ENCODE results near the gene SPDEF.

The SPDEF gene

GRCh38 chr6:34525431-34526175 lies 30.5 kb downstream of the SPDEF start:
- DNase-seq: no peak

GRCh38 chr6:34524971-34525370 lies 31.2 kb downstream of the SPDEF start:
- no peak for DNase-seq

DNA sequence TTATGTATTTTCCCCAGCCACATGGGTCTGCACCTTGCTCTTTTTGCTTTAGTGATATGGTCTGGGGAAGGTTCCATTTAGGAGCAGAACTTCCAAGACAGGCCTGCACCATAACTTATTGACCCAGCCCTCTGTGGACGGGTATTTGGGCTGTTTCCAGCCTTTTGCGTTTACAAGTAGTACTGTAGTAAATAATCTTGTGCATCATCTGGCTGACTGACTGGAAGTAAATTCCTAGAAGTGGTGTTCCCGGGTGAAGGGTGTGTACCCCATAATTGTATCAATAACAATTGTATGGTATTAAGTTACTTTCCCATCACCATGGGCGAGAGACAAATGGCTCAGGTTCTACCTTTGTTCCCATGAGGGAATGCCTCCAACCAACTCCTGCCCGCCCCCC lies 31.6 kb downstream of the SPDEF start:
- DNase-seq: no peak

DNA sequence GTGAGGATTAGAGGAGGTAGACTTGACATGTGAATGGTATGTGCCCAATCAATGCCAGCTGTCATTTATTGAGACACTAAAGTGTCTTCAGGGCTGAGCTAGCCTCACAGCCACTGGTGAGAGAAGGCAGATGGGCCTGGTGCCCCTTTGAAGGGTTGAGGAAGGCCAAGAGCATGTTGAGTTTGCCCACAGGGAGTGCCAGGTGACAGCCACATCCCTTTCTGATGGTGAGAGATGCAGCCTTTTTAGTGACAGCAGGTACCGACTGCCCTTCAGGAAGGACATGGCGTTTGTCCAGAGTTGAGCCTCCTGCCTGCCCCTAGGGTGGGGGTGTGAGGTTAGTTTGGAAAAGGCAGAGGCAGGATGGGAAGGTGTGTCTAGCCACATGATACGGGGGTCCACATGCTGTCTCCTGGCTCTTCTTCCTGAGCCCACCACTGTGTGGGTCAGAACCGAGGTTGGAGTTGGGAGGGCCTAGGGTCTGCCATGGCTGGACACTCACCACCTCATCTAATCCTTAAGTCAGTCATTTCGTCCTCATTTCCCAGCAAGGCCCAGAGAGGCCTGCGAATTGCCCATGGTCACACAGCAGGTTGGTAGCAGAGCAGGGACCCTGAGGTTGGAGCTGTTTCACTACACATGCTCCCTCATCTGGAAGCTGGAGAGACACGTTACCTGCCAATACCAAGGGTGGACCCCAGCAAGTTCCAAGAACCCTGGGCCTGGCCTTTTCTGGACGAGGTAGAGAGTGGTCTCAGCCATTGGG lies 32.5 kb downstream of the SPDEF start:
- DNase-seq: no peak

GRCh38 chr6:34522761-34523160 lies 33.4 kb downstream of the SPDEF start:
- DNase-seq: no peak

- DNase-seq: no peak
Measured at GRCh38 chr6:34521463-34522285, 34.5 kb downstream of the SPDEF start.

DNA sequence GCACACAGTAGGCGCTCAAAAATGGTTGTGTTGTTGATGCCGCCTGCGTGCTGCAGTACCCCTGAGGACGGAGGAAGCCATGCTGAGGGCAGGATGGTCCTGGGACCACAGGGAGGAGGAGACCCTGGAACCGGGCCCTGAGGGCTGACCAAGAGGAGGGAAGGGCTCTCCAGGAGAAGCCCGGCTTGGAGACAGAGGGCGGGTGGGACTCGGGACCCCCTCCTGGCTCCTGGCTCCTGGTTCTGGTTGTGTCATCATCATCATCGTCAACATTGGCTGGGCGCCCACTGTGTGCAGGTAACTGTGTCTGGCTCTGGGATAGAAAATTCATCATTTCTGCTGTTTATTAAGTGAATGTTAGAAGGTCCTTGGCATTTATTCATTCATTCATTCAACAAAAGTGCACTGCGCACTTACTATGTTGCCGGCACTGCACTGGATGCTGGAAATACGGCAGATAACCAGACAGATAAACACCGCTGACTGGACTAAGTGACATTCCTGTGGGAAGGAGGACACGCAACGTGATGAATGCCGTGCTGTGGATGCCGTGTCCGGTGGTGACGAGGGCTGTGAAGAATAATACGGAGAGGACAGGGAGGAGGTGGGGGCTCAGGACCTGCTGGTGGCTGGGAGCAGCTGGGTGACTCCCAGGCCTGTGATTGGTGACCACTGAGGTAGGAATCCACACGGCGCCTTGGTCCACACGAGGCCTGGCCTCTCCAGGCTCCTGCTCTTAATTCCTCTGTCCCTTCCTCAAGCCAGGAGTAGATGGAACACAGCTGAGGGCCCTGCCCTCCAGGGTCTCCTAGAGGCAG lies 35.3 kb downstream of the SPDEF start:
- DNase-seq: no peak

DNA sequence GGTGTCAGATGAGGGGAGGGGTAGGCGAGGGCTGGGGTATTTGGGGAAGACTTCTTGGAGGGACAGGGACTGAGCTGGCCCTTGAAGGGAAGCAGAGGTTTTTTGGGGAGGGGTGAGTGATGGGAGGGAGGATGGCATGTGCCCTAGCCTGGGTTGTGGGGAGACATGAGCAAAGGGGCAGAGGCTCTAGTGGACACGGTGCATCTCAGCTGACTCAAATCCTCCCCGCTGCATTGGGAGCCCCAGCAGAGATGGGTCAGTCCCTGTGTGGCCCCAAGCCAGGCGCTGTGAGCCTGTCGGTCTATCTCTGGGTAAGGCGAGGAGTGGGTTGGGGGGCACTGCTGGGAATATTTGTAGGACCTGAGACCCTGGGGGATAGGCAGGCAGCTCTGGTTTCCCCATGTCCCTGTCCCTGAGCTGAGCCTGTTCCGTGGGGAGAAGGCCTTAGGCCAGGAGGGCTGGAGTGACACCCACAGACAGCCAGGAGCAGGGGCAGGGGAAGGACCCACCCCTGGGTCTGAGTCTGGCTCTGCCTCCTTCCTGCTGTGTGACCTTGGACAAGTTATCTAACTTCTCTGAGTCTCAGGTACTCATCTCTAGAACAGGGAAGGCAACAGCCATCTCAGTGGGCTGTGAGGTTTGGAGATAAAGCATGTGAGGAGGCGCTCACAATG lies 36.0 kb downstream of the SPDEF start:
- no peak for DNase-seq

DNA sequence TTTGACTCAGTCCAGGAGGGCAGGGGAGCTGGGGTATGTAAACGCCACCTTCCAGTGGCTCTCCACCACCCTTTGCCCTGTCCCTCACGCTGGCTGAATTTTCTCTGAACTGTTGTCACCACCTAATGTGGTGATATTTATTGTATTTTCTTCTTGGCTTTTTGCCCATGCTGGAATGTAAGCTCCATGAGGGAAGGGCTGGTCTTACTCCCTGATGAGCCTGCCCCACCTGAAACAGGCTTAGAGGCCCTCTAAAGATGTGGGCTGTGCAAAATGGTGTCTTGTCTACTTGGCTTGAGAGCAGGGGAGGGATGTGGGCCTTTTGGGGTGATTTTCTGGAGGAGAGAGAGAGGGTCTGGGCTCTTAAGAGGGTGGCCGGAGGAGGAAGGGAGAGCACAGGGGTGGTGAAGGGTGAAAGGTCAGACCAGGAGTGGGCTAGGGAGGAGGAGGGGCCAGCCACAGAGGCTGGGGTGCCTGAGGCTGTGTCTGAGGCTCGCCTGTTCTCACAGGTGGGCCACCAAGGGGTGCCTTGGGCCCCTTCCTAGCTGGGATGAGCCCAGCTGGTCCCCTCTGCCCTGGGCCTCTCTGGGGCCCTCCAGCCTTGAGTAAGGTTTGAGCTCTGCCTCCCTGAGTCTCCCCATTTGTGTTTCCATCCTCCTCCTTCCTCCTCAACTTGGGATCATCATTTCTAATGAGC lies 37.3 kb downstream of the SPDEF start:
- no peak for DNase-seq

DNA sequence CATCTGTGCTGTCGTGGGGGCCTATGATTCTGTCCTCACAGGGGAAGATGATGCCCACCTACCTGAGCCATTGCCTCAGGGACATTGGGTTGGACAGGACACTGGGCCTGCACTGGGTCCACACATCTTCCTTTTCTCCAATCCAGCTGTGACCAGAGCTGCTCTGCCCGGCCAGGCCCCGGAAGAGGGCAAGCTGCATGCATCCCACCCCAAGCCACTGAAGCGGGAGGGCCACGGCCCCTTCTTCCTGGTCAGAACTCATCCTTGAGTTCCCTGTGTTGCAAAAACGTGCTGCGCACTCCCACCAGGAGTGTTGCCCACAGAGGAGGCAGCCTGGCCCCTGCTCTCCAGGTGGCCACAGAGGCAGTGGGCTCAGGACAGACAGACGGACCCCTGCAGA lies 38.2 kb downstream of the SPDEF start:
- no peak for DNase-seq

- no peak for DNase-seq
Measured at GRCh38 chr6:34517461-34517881, 38.7 kb downstream of the SPDEF start.

GRCh38 chr6:34516391-34517324 lies 39.5 kb downstream of the SPDEF start:
- no peak for DNase-seq

- DNase-seq: no peak
Measured at GRCh38 chr6:34515473-34516387, 40.4 kb downstream of the SPDEF start.

- peak; percentile 9 for DNase-seq
Measured at GRCh38 chr6:34514593-34515472, 41.3 kb downstream of the SPDEF start.

DNA sequence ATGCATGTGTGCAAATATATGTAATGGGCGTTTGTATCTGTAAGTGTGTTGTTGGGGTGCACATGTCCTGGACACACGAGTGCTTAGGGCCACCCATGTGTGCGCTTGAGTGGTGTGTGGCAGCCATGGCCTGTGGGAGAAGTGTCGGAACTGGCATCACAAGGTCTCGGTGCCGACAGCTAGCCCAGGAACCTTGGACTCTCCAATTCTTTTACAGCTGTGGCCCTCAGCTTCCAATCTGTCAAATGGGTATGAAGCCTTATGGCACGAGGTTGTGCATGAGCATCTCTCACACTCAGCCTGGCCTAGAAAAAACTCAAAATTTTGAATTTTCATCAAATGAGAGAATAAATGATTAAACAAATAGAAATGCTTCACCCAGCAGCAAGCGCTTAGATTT lies 42.0 kb downstream of the SPDEF start:
- DNase-seq: no peak

DNA sequence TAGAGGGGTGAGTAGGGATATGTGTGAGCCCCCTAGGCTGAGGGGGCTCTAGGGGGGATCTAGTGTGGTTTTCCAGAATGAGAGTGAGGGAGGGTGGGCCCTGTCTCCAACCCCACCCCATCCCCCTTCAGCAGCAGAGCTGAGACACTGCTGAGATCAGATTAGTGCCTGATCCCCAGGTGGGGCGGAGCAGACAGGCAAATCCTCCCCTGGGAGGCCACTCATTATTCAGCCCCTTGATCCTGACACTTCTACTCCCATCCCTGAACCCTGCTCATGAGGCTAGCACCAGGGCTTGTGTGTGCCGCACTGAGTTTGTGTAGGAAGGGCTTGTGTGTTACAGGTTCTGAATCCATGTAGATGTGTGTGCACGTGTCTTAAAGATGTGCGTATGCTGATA lies 42.5 kb downstream of the SPDEF start:
- DNase-seq: no peak

- DNase-seq: no peak
Measured at GRCh38 chr6:34512738-34513115, 43.4 kb downstream of the SPDEF start.

Measured in amniotic stem cell (primary cell).